Measurements from ENCODE around the gene EIF4H. TPM values are rescaled to one million over a fixed set of nuclear protein-coding genes. Genes with fewer than 3 reads are reported as not detected.

Gene EIF4H
- 399 and 445 TPM in 2 replicates for total RNA-seq

GRCh38 chr7:74173866-74174605, at the start of gene EIF4H:
TSS of gene EIF4H (plus strand) at chr7:74174356. CDS start at chr7:74174384, 28 bp downstream.

Other genes with a start within 250 kb of the EIF4H start
- 0.18 and 1.7 TPM in 2 replicates for gene ELN, start 146.2 kb upstream of the EIF4H start, total RNA-seq
- gene LIMK1, start 90.6 kb upstream of the EIF4H start, total RNA-seq = 56.4 and 62.3 TPM in 2 replicates
- gene LAT2, start 35.6 kb downstream of the EIF4H start, total RNA-seq = 0.29 TPM in 1 of 2 replicates, not detected in the other
- gene RFC2, start 80.0 kb downstream of the EIF4H start, total RNA-seq = 32.6 and 38.6 TPM in 2 replicates
- 39.2 and 42.7 TPM in 2 replicates for gene CLIP2, start 115.1 kb downstream of the EIF4H start, total RNA-seq

All from myometrial cell (primary cell).